Stimulated activated CD4-positive, alpha-beta T cell treated with anti-CD3 and anti-CD28 coated beads, Interleukin-2, amount 100 ng/mL, for 4 hours (primary cell): ENCODE measurements around the gene LRTM1.

Experiments used
- DNase-seq: peaks from one replicate; pipeline ENCODE4 v3.0.0-alpha.2; 2020; ENCODE audit warnings: low read depth

LRTM1 gene

DNA sequence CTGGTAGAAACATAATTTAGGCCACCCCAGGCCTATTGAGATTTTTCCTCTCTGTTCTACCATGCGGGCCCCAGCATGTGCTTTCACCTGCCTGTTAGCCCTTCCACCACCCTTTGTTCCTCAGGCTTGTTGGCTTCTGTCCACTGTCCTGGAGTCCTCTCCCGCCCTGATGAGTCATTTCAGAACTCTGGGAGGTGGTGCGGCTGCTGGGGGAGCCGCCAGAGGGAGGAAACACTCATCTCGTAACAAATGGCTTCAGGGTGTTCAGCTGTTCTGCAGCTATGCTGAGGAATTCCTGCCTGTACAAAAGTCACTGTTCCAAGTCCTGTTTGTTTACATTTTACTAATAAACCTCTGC, 36.3 kb downstream of the LRTM1 start:
- no peak for DNase-seq

DNA sequence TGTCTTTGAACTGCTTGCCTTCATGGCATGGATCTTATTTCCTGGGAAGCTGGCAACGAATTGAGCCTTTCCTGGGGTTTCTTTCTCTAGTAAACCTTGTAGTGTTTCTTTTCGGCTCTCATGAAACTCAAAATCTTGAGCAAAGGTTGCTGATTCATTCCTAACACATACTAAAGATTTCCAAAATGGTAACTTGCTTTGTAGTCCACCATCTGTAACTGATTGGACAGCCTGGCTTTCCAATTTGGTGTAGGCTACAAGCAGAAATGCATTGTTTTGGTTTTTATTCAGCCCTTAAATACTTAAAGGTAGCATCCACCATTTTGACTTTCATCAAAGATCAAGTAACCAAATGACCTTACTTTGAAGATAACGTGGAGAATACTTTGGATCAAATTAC, 38.1 kb downstream of the LRTM1 start:
- no peak for DNase-seq

DNA sequence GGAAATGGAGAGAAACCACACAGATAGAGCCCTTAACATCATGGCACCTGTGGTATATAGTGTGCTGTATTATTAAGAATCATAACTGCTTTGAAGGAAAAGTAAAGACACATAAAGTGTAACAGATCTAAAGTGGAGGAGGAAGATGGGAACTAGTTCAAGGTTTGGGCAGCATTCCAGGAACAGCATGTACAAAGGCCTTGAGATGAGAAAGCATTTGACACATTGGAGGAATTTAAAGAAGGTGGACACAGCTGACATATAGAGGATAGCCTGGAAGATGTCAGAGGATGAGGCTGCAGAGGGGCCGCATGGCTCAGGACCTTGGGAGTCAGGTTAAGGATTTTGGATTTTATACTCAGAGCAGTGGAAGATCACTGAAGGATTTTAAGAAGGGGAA, 39.0 kb downstream of the LRTM1 start:
- no peak for DNase-seq

DNA sequence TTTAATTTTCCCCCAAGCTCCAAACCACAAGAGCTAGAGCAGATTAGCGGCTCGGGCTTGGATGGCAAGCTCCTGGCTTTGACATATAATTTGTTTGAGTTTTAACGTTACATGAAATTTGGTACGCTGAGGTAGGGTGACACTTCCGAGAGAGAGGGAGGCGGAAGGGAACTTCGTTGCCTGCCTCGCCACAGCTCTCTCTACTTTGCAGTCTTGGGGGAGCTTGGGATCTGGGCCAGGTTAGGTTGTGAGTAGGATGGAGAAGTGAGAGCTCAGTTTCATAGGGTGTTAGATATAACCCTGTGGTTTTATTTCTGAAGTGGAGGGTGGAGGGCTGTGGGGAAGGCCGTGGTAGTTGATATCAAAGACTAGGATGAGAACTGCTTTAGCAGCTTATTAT, 39.7 kb downstream of the LRTM1 start:
- DNase-seq = no peak

DNA sequence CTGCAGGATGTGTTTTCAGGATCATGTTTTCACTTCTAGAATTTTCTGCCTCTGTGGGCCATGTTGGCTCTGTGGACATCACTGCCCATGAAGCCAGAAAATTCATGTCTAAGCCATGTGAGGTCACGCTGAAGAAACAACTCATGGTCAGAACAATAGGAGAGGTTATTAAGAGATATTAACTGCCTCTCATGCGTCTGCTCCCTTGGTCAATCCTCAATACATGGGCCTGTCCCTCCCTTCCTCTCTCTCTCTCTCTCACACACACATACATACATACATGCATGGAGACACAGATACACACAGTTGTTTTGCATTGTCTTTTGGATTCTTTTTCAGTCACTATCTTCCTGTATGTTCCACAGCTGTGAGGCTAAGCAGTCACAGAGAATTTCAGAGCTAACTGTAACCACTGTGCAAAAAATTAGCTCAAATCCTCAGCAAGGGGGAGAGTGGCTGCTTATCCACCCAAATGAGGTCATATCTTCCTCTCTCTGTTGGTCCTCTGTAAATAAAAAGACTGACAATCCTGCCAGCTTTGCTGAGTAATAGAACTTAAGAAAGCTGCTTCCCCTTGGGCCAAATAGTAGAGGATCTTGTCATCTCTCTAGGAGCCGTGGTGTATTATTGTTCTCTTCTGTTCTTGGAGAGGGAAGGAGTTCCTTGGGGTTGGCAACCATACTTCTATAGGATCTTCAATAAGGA, 45.6 kb downstream of the LRTM1 start:
- DNase-seq = no peak

DNA sequence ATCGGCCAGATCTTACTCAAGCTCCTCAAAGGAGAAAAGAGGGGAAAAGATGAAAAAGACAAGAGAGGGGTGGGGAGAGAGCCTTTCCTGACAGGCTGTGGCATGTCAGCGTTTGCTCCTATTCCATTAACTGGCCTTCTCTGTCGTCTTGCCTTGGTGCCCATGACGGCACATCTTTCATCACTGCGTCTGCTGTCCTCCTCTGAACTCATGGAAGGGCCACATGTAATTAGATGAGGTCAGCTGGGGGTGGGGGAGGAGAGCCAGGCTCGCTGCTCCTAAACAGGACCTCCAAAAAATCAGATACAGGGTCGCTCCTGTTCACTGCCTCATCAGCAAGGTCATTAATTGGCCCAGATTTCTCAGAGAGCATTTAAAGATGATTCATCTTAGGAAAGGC, 49.7 kb downstream of the LRTM1 start:
- no peak for DNase-seq

DNA sequence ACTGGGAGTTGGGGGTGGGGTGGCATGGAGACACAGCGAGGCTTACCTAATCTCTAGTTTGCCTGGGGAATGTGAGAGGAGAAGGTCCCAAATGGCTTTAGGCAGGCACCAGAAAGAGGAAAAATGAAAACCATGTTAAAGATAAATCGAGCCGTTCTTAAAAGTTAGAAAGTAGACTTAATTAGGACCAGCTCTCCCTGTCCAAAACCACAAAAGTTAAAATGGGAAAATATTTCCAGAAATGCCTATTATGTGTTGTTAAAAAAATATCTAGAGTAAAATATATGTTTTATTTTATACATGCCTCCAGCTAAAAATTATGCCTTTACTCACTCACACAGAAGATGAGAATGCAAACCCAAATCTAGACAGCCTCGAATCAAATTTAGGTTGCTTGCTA, 50.1 kb downstream of the LRTM1 start:
- DNase-seq = no peak

DNA sequence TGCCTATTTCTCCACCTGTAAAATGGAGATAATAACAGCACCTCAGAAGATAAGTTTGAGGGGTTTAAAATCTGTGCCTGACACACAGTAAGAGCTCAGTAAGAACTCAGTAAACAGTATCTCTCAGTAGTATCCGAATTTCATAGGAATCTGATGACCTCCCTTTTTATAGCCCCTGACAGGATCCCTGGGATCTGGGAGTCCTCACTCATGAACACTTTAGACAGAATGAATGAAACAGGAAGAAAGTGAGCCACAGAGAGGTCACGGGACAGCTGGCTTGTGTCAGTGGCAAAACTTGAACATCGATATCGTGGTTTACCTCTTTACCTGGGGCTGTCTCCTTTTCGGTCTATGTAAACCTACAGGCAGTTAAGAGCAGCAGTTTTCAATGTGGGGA, 51.2 kb downstream of the LRTM1 start:
- no peak for DNase-seq

DNA sequence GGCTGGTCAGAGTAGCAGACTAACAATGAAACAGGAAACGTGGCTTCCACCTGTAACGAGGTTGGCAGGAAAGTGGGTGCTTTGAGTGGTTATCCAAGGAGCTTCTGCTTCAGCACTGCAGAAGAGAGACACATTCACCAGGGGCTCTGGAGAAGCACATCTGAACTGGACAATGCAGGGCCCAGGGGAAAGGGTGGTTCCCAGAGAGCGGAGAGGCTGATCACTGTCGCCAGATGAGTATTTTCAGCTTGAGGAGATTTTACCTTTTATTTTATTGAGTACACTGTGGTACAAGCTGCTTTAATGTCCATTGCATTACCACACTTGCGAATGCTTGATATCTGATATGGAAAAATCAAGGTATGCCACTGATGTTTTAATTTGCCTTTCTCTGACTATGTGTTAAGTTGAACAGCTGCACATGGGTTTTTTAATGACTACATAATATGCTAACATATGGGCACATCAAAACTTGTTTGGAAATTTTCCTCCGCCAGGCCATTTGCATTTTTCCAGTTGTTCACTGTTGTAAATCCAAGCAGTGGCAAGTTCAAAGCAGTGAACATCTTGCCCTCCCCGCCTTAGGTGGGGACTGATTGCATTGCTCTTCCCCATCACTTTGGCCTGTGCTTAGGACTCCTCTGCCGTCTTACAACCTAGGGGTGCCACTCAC, 52.1 kb downstream of the LRTM1 start:
- DNase-seq = no peak

DNA sequence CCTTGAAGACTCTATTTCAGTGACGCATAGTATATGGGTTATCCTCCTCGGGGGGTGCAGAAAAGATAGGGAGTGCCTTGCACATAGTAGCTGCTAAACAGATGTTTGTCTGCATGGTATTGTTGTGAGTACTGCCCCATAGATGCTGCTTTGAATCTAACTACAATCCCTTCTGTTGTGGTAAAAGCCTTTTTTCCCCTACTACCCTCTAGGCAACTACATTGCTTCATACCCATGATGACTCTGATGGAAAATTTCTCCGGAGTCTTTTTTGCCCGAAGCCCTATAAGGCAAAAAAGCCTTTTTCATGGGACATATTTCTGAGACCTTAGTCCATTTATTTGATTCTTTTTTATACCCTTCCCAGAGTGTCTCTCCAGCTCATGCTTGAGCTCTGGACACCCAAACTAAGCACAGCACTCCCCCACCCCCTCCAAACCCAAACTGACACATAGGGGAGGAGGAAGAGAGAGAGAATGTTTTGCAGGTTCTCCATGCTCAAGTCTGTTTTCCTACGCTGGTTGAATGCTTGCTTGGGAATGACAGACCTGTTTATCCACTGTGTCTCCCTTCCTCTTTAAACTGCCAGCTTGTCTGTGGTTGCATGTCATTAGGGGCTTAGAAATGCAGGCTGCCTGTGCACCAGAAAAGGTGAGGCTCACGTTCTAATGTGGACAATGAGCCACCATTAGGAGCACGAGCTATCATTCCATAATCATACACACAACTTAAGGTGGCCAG, 52.9 kb downstream of the LRTM1 start:
- no peak for DNase-seq

DNA sequence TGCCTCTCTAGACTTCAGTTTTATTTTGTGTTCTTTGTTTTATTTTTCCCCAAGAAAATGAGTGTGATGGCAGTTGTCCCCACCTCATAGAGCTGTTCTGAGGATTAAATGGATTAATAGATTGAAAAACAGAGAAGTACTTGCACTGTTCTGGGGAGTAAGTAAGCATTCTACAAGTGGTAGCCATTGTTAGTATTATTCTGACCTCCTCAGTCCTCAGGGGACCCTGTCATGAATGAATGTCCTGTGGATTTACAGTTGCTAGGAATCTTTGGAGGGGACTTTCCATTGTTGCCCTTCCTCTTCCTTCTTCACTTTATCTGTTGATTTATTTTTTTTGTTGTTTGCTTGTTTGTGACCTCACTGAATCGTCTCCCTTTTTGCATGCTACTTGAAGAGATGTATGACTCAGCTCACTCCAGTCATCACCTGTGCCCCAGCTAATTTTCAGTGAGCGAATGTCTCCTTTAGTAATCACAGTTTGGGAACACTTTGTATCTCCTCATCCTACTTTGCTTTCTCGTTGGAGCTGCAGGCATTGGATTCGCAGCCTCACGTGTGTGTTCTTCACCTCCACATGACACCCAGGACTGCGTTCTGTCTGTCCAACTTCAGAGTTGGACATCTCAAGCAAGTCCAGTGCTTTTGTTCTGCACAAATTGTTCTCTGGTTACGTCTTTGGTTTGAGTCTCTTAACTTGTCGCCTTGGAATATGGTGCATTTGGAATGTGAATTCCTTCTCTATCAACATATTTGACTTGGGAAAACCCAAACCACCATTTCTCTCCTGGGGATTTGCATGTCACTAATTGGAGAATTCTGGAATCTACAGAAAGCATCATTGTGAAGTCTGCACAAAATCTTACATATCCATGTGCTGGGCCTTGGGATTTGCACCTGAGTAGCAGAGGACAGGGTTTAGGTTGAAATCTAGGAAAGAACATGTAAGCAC, 54.5 kb downstream of the LRTM1 start:
- DNase-seq = no peak

DNA sequence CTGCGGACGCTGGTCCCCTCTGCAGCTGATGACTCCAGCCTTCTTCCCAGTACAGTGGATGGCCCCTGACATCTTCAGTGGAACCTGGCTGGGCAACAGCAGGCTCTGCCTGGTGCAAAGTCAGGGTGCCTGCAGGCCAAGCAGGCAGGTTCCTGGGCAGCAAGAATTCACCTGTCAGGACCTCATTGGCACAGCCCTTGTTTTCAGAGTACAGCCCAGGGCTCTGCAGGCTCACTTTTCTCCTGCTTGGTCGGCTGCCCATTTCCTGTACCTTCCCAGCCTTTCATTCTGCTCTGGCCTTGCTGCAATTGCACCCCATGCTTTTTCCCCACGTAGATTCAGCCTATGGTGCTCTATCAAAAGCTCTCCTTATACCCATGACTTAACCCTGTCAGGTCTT, 56.0 kb downstream of the LRTM1 start:
- no peak for DNase-seq

DNA sequence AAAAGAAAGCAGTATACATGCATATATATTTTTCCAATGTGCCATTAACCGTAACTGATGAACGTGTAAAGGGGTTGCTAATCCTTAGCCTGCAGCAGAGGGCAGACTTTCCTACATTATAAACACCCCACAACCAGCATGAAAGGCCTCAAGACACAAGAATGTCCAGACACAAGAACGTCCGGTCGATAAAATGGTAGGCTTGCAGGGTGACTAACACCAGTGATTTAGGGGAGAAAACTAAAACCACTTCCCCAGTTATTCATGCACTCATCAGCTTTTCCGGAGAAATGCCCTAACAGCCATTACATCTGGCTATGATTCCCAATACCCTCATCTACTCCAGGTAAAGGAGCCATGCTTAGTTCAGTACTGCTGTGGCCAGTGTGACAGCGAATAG, 57.4 kb downstream of the LRTM1 start:
- DNase-seq = no peak
